ENCODE results near the gene NELFCD.

- TF ChIP-seq POLR2A (IDR thresholded peaks at IDR 0.05) (no peak), CTCF (IDR thresholded peaks at IDR 0.05) (no peak), POLR2AphosphoS5 (IDR thresholded peaks at IDR 0.05) (no peak)
Measured at GRCh38 chr20:59044295-59044694, 63.2 kb downstream of the NELFCD start.
